Karpas-422 (cell line): ENCODE data around the gene PNMA8B. TPM values are rescaled to one million over a fixed set of nuclear protein-coding genes. Genes with fewer than 3 reads are reported as not detected.
A peak's percentile ranks its signal among the peaks of the same experiment; 100 is the strongest.

Source experiments
- DNase-seq: peaks from one replicate; pipeline ENCODE4 v3.0.0-alpha.2; 2015
- H2AFZ ChIP-seq: fragments of 200-600 bp; sonication (generic); 2 replicates; pipeline ENCODE4 v1.6.1; 2014; ENCODE audit warnings: antibody characterized with exemption, low read length, mixed read lengths
- H3K27ac ChIP-seq: fragments of 200-600 bp; sonication (generic); 2 replicates; pipeline ENCODE4 v1.5.1; 2014; ENCODE audit warnings: mild to moderate bottlenecking, low read length, moderate library complexity
- H3K27me3 ChIP-seq: fragments of 200-600 bp; sonication (generic); 2 replicates; pipeline ENCODE4 v1.6.1; 2014; ENCODE audit warnings: low read length, mixed read lengths
- H3K36me3 ChIP-seq: fragments of 200-600 bp; sonication (generic); 2 replicates; pipeline ENCODE4 v1.6.1; 2014; ENCODE audit warnings: low read length, mixed read lengths; ENCODE audit not compliant: insufficient read depth
- H3K4me1 ChIP-seq: fragments of 200-600 bp; sonication (generic); 2 replicates; pipeline ENCODE4 v1.6.1; 2014; ENCODE audit warnings: mild to moderate bottlenecking, low read length, mixed read lengths
- H3K4me2 ChIP-seq: fragments of 200-600 bp; sonication (generic); 2 replicates; pipeline ENCODE4 v1.6.1; 2014; ENCODE audit warnings: low read length, low read depth, mild to moderate bottlenecking; ENCODE audit not compliant: poor library complexity, severe bottlenecking
- H3K4me3 ChIP-seq: fragments of 200-600 bp; sonication (generic); 2 replicates; pipeline ENCODE4 v1.5.1; 2014; ENCODE audit warnings: mild to moderate bottlenecking, antibody characterized with exemption, low read length, mixed read lengths
- H3K79me2 ChIP-seq: fragments of 200-600 bp; sonication (generic); 2 replicates; pipeline ENCODE4 v1.6.1; 2014; ENCODE audit warnings: mild to moderate bottlenecking, low read length, mixed read lengths
- H3K9ac ChIP-seq: fragments of 200-600 bp; sonication (generic); 2 replicates; pipeline ENCODE4 v1.6.0; 2014; ENCODE audit warnings: low read length
- H3K9me2 ChIP-seq: fragments of 200-600 bp; sonication (generic), shearing (Covaris generic); replicated peaks from 2 replicates; pipeline ENCODE4 v1.6.0; 2014; ENCODE audit warnings: mild to moderate bottlenecking, low read length, moderate library complexity; ENCODE audit not compliant: insufficient read depth
- H3K9me3 ChIP-seq: fragments of 300-700, 200-600 bp; sonication (generic); 2 replicates; pipeline ENCODE4 v1.6.1; 2014; ENCODE audit warnings: low read length, mixed read lengths
- H4K20me1 ChIP-seq: fragments of 200-600 bp; sonication (generic); 2 replicates; pipeline ENCODE4 v1.6.1; 2014; ENCODE audit warnings: mild to moderate bottlenecking, antibody characterized with exemption, low read length, low read depth; ENCODE audit not compliant: insufficient read depth
- total RNA-seq: library from RNA; depleted of rRNA; stranded (reverse); fragments of >200 nt; shearing (Covaris generic); gene quantifications from 2 replicates; pipeline ENCODE4 v1.2.3, GENCODE V29; 2014; ENCODE audit warnings: low replicate concordance

Gene PNMA8B
- total RNA-seq, 1 experiment from 2014 or later = not detected

DNA sequence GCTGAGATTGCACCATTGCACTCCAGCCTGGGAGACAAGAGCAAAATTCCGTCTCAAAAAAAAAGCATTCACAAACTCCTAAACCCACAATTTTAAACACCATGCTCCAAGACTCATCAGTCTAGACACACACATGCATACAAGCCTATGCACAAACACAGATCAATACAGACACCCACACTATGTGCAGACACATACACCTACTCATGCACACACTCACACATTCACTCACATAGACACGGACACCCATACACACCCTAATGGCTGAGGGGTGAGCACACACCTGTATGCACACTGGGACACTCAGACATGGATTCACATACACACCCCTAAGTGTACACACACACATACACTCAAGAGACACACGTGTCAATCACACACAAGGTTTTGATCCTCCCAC is 9.3 kb downstream of the PNMA8B start:
- no peak overlapping the region for H3K4me3 ChIP-seq
- no peak overlapping the region for H3K9ac ChIP-seq
- H3K27me3 ChIP-seq = no peaks in the 10 kb centered on the region
- DNase-seq = no peak
- no peak overlapping the region for H3K4me2 ChIP-seq
- H3K9me2 ChIP-seq = no peaks in the 10 kb centered on the region
- no peak overlapping the region for H2AFZ ChIP-seq
- no peaks in the 10 kb centered on the region for H3K36me3 ChIP-seq
- no peaks in the 10 kb centered on the region for H3K4me1 ChIP-seq
- no peak overlapping the region for H3K27ac ChIP-seq
- H3K9me3 ChIP-seq = no peaks in the 10 kb centered on the region
- no peaks in the 10 kb centered on the region for H3K79me2 ChIP-seq
- peaks cover 5% of the 10 kb centered on the region; the same call in 1 of the 2 replicates for H4K20me1 ChIP-seq

DNA sequence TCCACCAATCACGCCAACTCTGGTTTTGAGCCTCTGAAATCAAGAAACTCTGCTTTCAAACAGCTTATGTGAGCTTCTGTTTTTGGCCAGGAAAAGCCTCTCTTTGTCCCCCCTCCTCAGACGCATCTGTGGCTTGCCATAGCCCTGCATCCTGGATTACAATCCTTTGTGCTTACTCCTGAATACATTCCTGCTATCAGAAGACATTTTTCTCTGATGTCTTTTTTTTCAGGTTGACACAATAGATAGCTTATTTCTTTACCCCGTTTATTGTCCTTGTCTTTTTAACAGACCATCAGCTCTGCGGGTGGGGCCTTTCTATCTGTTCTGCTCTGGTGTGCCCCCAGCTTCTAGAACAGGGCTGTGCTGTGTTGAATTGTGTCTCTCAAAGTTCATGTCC is 11.0 kb downstream of the PNMA8B start:
- H3K4me1 ChIP-seq = no peaks in the 10 kb centered on the region
- DNase-seq = no peak

DNA sequence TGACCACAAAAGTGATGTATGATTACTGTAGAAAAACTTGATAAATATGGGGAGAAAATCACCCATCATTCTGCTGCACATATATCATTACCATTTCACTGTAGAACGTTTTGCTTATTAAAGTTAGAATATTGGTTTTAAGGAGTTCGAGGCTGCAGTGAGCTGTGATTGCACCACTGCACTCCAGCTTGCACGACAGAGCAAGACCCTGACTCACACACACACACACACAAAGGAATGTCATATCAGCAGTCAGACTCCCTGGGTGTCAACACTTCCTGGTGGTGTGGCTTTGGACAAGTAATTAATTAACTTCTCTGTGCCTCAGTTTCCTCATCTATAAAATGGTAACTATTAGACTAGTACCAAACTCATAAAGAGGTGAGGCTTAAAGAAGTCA is 13.0 kb downstream of the PNMA8B start:
- no peak overlapping the region for H2AFZ ChIP-seq
- H3K9me2 ChIP-seq = no peaks in the 10 kb centered on the region
- H3K9me3 ChIP-seq = no peaks in the 10 kb centered on the region
- no peak overlapping the region for H3K9ac ChIP-seq
- H3K27ac ChIP-seq = no peak overlapping the region
- DNase-seq = no peak
- 0 out of 2 replicates have a peak, but pooled peaks cover 4% of the 10 kb centered on the region for H3K4me1 ChIP-seq
- H3K4me3 ChIP-seq = no peak overlapping the region
- H3K36me3 ChIP-seq = no peaks in the 10 kb centered on the region
- H3K27me3 ChIP-seq = no peaks in the 10 kb centered on the region
- no peak overlapping the region for H3K4me2 ChIP-seq
- no peaks in the 10 kb centered on the region for H4K20me1 ChIP-seq
- H3K79me2 ChIP-seq = no peaks in the 10 kb centered on the region

More for the DNA sequence above, 11.0 kb downstream of the PNMA8B start:
- Histone ChIP-seq H3K9ac (no peak overlapping the region), H3K27me3 (no peaks in the 10 kb centered on the region), H4K20me1 (peaks cover 5% of the 10 kb centered on the region; the same call in 1 of the 2 replicates), H3K9me3 (no peaks in the 10 kb centered on the region), H3K27ac (no peak overlapping the region), H3K9me2 (no peaks in the 10 kb centered on the region), H3K4me2 (no peak overlapping the region), H2AFZ (no peak overlapping the region), H3K79me2 (no peaks in the 10 kb centered on the region), H3K36me3 (no peaks in the 10 kb centered on the region), H3K4me3 (no peak overlapping the region)

DNA sequence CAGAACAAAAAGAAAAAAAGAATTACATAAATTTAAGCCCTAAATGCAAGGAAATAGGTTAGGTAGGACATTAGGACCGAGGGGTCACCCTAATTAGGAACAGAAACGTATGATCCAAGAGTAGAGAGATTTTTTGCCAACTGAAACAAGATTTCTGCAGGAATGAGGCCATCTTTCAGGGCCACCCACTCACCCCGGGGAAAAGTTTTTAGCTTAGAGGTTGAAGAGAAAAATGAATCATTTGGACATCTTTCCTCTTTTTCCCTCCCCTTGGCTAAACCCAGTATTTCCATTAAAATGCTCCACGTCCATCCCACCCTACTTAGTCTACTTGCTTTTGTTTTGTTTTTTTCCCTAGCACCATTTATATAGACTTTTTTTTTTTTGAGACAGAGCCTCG is 13.7 kb downstream of the PNMA8B start:
- no peak overlapping the region for H3K27ac ChIP-seq
- no peaks in the 10 kb centered on the region for H3K9me2 ChIP-seq
- no peaks in the 10 kb centered on the region for H4K20me1 ChIP-seq
- DNase-seq = no peak
- H3K4me2 ChIP-seq = no peak overlapping the region
- H3K4me3 ChIP-seq = no peak overlapping the region
- H3K36me3 ChIP-seq = no peaks in the 10 kb centered on the region
- no peaks in the 10 kb centered on the region for H3K9me3 ChIP-seq
- no peaks in the 10 kb centered on the region for H3K27me3 ChIP-seq
- no peaks in the 10 kb centered on the region for H3K79me2 ChIP-seq
- H3K9ac ChIP-seq = no peak overlapping the region
- no peak overlapping the region for H2AFZ ChIP-seq
- H3K4me1 ChIP-seq = 0 out of 2 replicates have a peak, but pooled peaks cover 4% of the 10 kb centered on the region

DNA sequence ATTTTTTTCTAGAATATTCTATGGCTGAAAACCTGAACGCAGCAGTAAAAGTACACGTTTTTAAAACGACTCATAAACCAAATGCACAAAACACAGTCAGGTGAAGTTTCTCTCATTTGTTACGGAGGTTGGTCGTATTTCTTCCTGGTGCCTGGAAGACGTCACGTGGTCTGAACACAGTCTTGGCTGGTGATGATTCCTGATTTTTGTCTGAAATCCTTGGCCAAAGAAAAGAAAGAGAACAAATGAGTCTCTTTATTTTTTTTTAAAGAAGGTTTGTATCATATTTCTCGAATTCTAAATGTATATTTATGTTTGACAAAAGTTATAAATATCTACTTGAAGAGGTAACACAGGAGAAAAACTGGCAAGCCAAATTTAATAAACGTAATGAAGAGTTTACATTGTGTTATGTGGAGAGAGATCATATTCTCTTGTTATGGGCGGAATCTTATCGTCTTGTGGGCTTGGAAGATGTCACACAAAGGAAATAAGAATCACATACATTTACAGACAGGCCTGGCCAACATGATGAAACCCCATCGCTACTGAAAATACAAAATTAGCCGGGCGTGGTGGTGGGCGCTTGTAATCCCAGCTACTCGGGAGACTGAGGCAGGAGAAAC is 14.3 kb downstream of the PNMA8B start:
- H3K9me2 ChIP-seq = no peaks in the 10 kb centered on the region
- no peak overlapping the region for H2AFZ ChIP-seq

DNA sequence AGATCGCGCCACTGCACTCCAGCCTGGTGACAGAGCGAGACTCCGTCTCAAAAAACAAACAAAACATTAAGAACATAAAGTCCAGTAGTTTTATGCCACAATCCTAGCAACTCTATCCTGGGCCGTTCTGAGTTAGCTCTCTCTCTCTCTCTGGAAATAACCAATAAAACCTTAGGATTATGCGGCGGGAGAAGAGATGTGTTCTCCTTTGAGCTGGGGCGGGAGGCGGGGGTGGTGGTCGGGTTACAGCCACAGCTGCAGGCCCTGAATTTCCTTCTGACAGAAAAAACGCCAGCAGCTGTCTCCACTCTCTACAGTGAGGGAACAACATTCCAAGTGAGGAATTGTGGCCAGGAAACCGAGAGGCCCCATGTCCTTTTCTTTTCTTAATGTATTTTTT is 15.3 kb downstream of the PNMA8B start:
- Histone ChIP-seq H3K4me2 (no peak overlapping the region), H4K20me1 (no peaks in the 10 kb centered on the region), H3K27me3 (no peaks in the 10 kb centered on the region), H2AFZ (no peak overlapping the region), H3K79me2 (no peaks in the 10 kb centered on the region), H3K9ac (no peak overlapping the region), H3K9me3 (no peaks in the 10 kb centered on the region), H3K4me3 (no peak overlapping the region), H3K4me1 (0 out of 2 replicates have a peak, but pooled peaks cover 4% of the 10 kb centered on the region), H3K9me2 (no peaks in the 10 kb centered on the region), H3K36me3 (no peaks in the 10 kb centered on the region), H3K27ac (no peak overlapping the region)
- no peak for DNase-seq

More for the DNA sequence above, 14.3 kb downstream of the PNMA8B start:
- H3K4me1 ChIP-seq = 0 out of 2 replicates have a peak, but pooled peaks cover 4% of the 10 kb centered on the region
- no peak overlapping the region for H3K9ac ChIP-seq
- no peaks in the 10 kb centered on the region for H4K20me1 ChIP-seq
- no peak for DNase-seq
- H3K4me2 ChIP-seq = no peak overlapping the region
- H3K27me3 ChIP-seq = no peaks in the 10 kb centered on the region
- no peak overlapping the region for H3K27ac ChIP-seq
- no peaks in the 10 kb centered on the region for H3K9me3 ChIP-seq
- H3K36me3 ChIP-seq = no peaks in the 10 kb centered on the region
- H3K79me2 ChIP-seq = no peaks in the 10 kb centered on the region
- H3K4me3 ChIP-seq = no peak overlapping the region

DNA sequence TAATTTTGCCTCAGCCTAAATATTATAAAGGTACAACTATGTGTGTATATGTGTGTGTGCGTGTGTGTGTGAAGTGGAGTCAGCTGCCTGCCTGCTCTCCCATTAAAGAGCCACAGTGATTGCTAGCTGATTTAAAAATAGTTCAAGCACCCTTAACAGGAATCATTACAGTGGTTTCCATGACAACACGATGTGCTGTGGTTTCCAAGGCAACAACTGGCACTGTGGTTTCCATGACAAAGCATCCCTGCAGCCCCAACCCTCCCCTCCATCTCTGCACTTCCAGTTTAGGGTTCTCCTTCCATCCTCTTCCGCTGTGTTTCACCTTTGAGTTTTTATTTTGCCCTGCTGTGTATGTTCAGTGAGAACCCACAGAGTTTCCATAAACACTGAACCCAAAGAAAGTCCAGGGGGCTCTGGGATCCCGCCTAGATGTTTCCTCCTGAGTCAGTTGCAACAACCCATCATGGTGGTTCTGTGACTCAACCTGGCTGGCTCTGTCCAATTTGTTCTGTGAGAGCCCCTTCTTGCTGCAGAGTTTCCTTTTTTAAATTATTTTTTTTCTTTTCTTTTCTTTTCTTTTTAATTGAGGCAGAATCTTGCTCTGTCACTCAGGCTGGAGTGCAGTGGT is 17.2 kb downstream of the PNMA8B start:
- Histone ChIP-seq H3K9me2 (no peaks in the 10 kb centered on the region), H3K4me3 (no peak overlapping the region), H2AFZ (no peak overlapping the region), H3K79me2 (no peaks in the 10 kb centered on the region), H3K4me2 (no peak overlapping the region), H3K4me1 (0 out of 2 replicates have a peak, but pooled peaks cover 4% of the 10 kb centered on the region), H3K27ac (no peak overlapping the region; the same call in 1 of the 2 replicates), H3K36me3 (no peaks in the 10 kb centered on the region), H4K20me1 (no peaks in the 10 kb centered on the region), H3K9me3 (no peaks in the 10 kb centered on the region), H3K9ac (no peak overlapping the region), H3K27me3 (no peaks in the 10 kb centered on the region)
- peak; percentile 62 for DNase-seq

DNA sequence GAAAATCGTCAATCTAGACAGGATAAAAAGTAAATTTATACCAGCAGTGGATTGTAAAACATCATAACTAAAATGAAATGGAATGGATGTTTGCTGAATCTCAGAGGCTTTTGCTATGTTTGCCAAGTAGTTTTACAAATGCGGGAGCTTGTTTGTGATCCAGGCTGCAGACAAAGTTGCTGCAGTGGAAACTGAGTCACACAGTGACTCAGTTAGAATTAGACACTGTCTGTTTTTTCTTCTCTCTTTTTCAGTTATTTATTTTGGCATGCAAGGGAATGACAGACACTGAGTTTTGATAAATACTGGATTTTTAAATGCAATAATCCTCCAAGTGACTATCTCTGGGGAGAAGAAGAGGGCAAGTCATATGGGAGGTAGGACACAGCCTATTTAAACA is 19.7 kb downstream of the PNMA8B start:
- no peaks in the 10 kb centered on the region for H3K27me3 ChIP-seq
- no peak overlapping the region for H3K9ac ChIP-seq

More for the DNA sequence above, 19.7 kb downstream of the PNMA8B start:
- no peaks in the 10 kb centered on the region for H3K9me2 ChIP-seq
- H3K9me3 ChIP-seq = no peaks in the 10 kb centered on the region
- H3K27ac ChIP-seq = no peak overlapping the region
- H3K36me3 ChIP-seq = no peaks in the 10 kb centered on the region
- H3K79me2 ChIP-seq = no peaks in the 10 kb centered on the region
- H3K4me1 ChIP-seq = 0 out of 2 replicates have a peak, but pooled peaks cover 4% of the 10 kb centered on the region
- no peak overlapping the region for H3K4me2 ChIP-seq
- H3K4me3 ChIP-seq = no peak overlapping the region
- DNase-seq = no peak
- no peaks in the 10 kb centered on the region for H4K20me1 ChIP-seq
- H2AFZ ChIP-seq = no peak overlapping the region
